Smooth muscle cell (in vitro differentiated cells): Measurements from ENCODE around the gene C19orf67. TPM values are rescaled to one million over a fixed set of nuclear protein-coding genes. Genes with fewer than 3 reads are reported as not detected.

Experiments
- DNase-seq: peaks from one replicate; lab custom pipeline; 2025; ENCODE audit not compliant: unreplicated experiment; lab: John Stamatoyannopoulos, UW
- H2AFZ ChIP-seq: fragments of 200-600 bp; sonication (generic); 2 replicates; pipeline ENCODE4 v1.6.0; 2016; ENCODE audit warnings: antibody characterized with exemption, low read depth, mild to moderate bottlenecking
- H3F3A ChIP-seq: fragments of 200-600 bp; sonication (generic); 2 replicates; pipeline ENCODE4 v1.6.0; 2017; ENCODE audit warnings: antibody characterized with exemption, low read depth
- H3K27ac ChIP-seq: fragments of 200-600 bp; sonication (generic); 2 replicates; pipeline ENCODE4 v1.5.1; 2016; ENCODE audit warnings: low read depth, mild to moderate bottlenecking
- H3K27me3 ChIP-seq: fragments of 200-600 bp; sonication (generic); 2 replicates; pipeline ENCODE4 v1.6.1; 2016; ENCODE audit warnings: low read depth, mild to moderate bottlenecking
- H3K36me3 ChIP-seq: fragments of 200-600 bp; sonication (generic); 2 replicates; pipeline ENCODE4 v1.5.1; 2016; ENCODE audit warnings: low read depth
- H3K4me1 ChIP-seq: fragments of 200-600 bp; sonication (generic); 2 replicates; pipeline ENCODE4 v1.5.1; 2016; ENCODE audit warnings: low read depth
- H3K4me2 ChIP-seq: fragments of 200-600 bp; sonication (generic); 2 replicates; pipeline ENCODE4 v1.6.0; 2016; ENCODE audit warnings: mild to moderate bottlenecking
- H3K4me3 ChIP-seq: fragments of 200-600 bp; sonication (generic); 2 replicates; pipeline ENCODE4 v1.5.1; 2016; ENCODE audit warnings: mild to moderate bottlenecking
- H3K79me2 ChIP-seq: fragments of 200-600 bp; sonication (generic); 2 replicates; pipeline ENCODE4 v1.6.0; 2016; ENCODE audit warnings: low read depth, mild to moderate bottlenecking
- H3K9ac ChIP-seq: fragments of 200-600 bp; sonication (generic); 2 replicates; pipeline ENCODE4 v1.6.0; 2016; ENCODE audit warnings: low read depth
- H3K9me3 ChIP-seq: fragments of 200-600 bp; sonication (generic); replicated peaks from 2 replicates; pipeline ENCODE4 v1.5.1; 2016; ENCODE audit warnings: low read depth
- H4K20me1 ChIP-seq: fragments of 200-600 bp; sonication (generic); 2 replicates; pipeline ENCODE4 v1.6.0; 2016; ENCODE audit warnings: low read depth
- WGBS: methylation state at CpG from one replicate; pipeline ENCODE4 v1.1.7; 2016; ENCODE audit warnings: low lambda C conversion rate; 5-methylcytosine and 5-hydroxymethylcytosine counted together
- polyA plus RNA-seq: library from polyadenylated mRNA; unstranded; fragments of >200 nt; fragmentation: Nextera tagmentation; extraction: Ambion mirVana; gene quantifications from 2 replicates; pipeline ENCODE4 v1.2.1, GENCODE V29; 2016
- total RNA-seq: library from RNA; depleted of rRNA; stranded (reverse); fragments of >200 nt; gene quantifications from 2 replicates; pipeline ENCODE4 v1.2.3, GENCODE V29; 2014
- TF ChIP-seq, protein P1 (sequence below): fragments of 200-600 bp; sonication (generic); IDR thresholded peaks from 2 replicates; pipeline ENCODE4 v1.5.1; 2017; ENCODE audit warnings: borderline replicate concordance, mild to moderate bottlenecking, antibody characterized with exemption; ENCODE audit not compliant: insufficient read depth, poor library complexity, severe bottlenecking

C19orf67 gene
- total and polyA plus RNA-seq, 2 experiments from 2014 or later, result 0.49 TPM; not detected in 1

DNA sequence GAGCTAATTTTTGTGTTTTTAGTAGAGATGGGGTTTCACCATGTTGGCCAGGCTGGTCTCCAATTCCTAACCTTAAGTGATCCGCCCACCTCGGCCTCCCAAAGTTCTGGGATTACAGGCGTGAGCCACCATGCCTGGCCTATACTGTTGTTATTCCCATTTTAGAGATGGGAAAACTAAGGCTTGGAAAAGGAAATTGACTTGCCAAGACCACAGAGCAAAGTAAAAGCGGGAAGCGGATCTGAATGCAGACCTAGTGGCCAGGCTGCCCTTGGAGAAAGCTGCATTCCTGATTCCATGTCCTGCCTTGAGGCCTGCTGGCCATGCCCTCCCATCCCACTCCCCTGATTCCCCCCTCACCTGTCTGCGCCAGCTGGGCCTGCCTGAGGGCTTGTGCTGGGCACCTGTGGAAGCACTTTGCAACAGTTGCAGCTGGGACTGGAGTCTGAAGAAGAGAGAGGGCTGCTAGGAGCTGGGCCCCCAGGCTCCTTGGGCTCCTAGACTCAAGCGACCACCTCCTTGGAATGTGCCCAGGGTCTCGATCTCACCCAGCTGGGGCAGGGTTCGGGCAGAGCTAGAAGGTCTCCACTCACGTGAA is 29.4 kb downstream of the C19orf67 start:
- Histone ChIP-seq H3K9me3 (no peaks in the 10 kb centered on the region), H2AFZ (no peak overlapping the region), H3K36me3 (no peaks in the 10 kb centered on the region), H3K4me3 (no peak overlapping the region), H3F3A (no peaks in the 10 kb centered on the region), H3K4me1 (no peaks in the 10 kb centered on the region), H3K27me3 (peaks cover 9% of the 10 kb centered on the region), H4K20me1 (no peaks in the 10 kb centered on the region), H3K9ac (no peak overlapping the region), H3K27ac (no peak overlapping the region), H3K79me2 (no peaks in the 10 kb centered on the region), H3K4me2 (no peak overlapping the region)
- DNase-seq, result no peak
- TF ChIP-seq, protein P1, sequence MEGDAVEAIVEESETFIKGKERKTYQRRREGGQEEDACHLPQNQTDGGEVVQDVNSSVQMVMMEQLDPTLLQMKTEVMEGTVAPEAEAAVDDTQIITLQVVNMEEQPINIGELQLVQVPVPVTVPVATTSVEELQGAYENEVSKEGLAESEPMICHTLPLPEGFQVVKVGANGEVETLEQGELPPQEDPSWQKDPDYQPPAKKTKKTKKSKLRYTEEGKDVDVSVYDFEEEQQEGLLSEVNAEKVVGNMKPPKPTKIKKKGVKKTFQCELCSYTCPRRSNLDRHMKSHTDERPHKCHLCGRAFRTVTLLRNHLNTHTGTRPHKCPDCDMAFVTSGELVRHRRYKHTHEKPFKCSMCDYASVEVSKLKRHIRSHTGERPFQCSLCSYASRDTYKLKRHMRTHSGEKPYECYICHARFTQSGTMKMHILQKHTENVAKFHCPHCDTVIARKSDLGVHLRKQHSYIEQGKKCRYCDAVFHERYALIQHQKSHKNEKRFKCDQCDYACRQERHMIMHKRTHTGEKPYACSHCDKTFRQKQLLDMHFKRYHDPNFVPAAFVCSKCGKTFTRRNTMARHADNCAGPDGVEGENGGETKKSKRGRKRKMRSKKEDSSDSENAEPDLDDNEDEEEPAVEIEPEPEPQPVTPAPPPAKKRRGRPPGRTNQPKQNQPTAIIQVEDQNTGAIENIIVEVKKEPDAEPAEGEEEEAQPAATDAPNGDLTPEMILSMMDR, result no peak
- 93% methylated on average over 10 of the region's 10 CpGs for WGBS

DNA sequence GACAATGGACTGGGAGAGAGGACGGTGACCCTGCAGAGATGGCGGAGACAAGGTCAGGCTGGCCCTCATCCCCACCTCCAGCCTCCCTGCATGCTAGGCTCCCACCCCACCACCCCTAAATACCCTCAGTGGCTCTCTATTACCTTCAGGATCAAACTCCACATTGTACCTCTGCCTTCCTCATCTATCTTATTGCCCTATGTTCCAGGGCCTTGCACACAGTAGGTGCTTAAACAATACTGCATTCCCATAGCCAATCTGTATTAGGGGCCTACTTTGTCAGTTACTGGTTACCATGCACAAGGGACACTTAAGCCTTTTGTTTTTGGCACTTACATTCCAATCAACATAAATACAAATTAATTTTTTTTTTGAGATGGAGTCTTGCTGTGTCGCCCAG is 30.2 kb downstream of the C19orf67 start:
- H3K27me3 ChIP-seq, result peaks cover 9% of the 10 kb centered on the region
- TF ChIP-seq, protein P1, result no peak
- WGBS, result 90% methylated on average over 3 of the region's 3 CpGs
- no peaks in the 10 kb centered on the region for H3K9me3 ChIP-seq
- H2AFZ ChIP-seq, result no peak overlapping the region
- no peak overlapping the region for H3K4me3 ChIP-seq
- no peaks in the 10 kb centered on the region for H3K36me3 ChIP-seq
- H4K20me1 ChIP-seq, result no peaks in the 10 kb centered on the region
- no peak overlapping the region for H3K4me2 ChIP-seq
- no peak for DNase-seq
- no peak overlapping the region for H3K27ac ChIP-seq
- H3K4me1 ChIP-seq, result no peaks in the 10 kb centered on the region
- H3K79me2 ChIP-seq, result no peaks in the 10 kb centered on the region
- no peaks in the 10 kb centered on the region for H3F3A ChIP-seq
- H3K9ac ChIP-seq, result no peak overlapping the region

DNA sequence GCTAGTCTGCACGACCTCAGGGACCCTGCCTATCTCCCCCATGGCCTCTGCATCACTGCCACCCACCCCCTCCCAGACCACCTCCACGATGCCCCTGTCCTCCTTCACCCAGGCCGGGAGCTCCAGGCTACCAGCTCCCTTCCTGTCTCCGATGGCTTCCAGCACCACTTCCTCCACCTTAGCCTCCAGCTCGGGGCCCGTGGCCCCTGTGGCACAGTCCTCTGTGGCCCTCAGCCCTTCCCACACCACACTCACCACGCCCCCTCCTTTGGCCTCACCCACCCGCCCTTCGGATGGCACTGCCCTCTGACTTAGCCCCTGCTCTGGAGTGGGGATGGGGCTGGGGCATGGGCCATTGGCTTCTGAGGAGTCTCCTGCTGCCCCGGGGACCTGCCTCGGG is 30.9 kb downstream of the C19orf67 start:
- Histone ChIP-seq H3F3A (no peaks in the 10 kb centered on the region), H2AFZ (no peak overlapping the region), H3K79me2 (no peaks in the 10 kb centered on the region), H3K4me2 (no peak overlapping the region), H3K4me1 (no peaks in the 10 kb centered on the region), H3K36me3 (no peaks in the 10 kb centered on the region), H3K9ac (no peak overlapping the region), H3K27ac (no peak overlapping the region), H3K4me3 (no peak overlapping the region), H3K9me3 (no peaks in the 10 kb centered on the region), H3K27me3 (peaks cover 9% of the 10 kb centered on the region), H4K20me1 (no peaks in the 10 kb centered on the region)
- no peak for DNase-seq
- 92% methylated on average over 9 of the region's 11 CpGs for WGBS
- TF ChIP-seq, protein P1, result no peak

DNA sequence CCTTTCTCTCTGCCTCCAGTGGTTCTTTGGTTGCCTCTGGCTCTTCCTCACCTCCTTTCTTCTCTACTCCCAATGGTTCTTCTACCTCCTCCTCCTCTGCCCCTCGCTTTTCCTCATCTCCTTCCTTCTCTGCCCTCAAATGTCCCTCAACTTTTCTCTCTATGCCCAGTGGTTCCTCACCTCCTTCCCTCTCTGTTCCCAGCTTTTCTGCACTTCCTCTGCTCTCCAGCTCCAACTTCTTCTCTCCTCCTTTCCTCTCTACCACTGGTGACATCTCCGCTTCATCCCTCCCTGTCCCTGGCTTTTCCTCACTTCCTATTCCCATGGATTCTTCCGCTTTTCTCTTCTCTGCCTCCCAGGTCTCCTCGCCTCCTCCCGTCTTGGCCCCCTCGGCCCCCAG is 31.5 kb downstream of the C19orf67 start:
- WGBS, result 95% methylated on average over 6 of the region's 6 CpGs
- Histone ChIP-seq H3F3A (no peaks in the 10 kb centered on the region), H3K4me1 (no peaks in the 10 kb centered on the region), H4K20me1 (no peaks in the 10 kb centered on the region), H3K79me2 (no peaks in the 10 kb centered on the region), H3K9me3 (no peaks in the 10 kb centered on the region), H2AFZ (no peak overlapping the region), H3K9ac (no peak overlapping the region), H3K27me3 (peaks cover 9% of the 10 kb centered on the region), H3K36me3 (no peaks in the 10 kb centered on the region), H3K27ac (no peak overlapping the region), H3K4me2 (no peak overlapping the region), H3K4me3 (no peak overlapping the region)
- TF ChIP-seq, protein P1, result no peak
- DNase-seq, result no peak
